ENCODE data around the gene POLR2I.
"Not testable (repeated sequence)": the region's sequence is repeated elsewhere in the genome, so short reads cannot be mapped to it uniquely, and the experiment has no call there.

POLR2I gene

DNA sequence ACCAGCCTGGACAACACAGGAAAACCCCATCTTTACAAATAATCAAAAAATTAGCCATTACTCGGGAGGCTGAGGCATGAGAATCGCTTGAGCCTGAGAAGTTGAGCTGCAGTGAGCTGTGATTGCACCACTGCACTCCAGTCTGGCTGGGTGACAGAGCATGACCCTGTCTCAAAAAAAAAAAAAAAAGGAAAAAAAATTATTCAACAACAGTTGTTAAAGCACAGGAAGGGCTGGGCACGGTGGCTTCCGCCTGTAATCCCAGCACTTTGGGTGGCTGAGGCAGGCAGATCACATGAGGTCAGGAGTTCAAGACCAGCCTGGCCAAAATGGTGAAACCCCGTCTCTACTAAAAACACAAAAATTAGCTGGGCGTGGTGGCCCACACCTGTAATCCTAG is 16.5 kb upstream of the POLR2I start:
- not testable (repeated sequence) for DNase-seq

DNA sequence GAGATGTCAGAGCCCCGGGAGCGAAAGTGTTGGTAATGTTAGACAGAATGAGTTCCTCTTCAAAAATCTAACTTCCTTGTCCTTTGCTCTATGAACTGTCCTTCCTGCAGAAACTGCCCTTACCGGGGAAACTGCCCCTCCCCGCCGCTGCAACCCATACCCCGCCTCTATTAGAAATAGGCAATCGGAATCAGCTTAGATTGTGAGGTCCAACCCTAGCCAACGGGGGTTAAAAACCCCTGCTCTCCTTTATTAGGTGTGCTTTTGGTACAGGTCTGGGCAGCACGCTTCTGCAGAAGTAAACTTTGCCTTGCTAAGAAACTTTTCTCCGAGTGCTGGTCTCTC is 13.7 kb upstream of the POLR2I start:
- DNase-seq: peak; percentile 20

DNA sequence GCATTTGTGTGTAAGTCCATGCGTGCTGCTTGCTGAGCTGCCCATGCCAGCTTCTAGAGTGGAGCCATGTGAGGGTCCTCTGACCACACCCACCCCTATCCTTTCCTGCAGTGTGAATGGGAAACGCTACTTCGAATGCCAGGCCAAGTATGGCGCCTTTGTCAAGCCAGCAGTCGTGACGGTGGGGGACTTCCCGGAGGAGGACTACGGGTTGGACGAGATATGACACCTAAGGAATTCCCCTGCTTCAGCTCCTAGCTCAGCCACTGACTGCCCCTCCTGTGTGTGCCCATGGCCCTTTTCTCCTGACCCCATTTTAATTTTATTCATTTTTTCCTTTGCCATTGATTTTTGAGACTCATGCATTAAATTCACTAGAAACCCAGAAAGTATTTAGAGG is 10.9 kb upstream of the POLR2I start:
- no peak for DNase-seq

DNA sequence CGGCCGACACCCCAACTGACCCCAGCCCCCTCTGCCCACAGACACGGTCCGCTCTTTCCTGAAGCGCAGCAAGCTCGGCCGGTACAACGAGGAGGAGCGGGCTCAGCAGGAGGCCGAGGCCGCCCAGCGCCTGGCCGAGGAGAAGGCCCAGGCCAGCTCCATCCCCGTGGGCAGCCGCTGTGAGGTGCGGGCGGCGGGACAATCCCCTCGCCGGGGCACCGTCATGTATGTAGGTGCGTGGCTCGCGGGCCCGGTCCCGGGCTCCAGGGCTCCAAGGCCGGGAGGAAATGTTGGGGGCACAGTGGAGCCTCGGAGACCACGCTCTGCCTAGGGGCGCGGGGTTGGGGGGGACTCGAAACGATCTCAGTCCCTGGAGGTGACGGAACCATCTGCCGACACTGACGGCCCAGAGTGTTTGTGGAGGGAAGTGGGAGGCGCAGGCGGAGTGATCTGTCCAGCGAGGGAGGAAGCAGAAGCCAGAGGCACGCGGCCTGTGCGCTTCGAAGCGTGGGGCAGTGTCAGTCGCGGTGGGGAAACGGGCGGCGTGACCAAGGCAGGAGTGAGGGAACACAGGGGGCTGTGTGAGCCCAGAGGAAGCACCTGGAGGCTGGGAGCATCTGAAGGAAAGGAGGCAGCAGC is 6.9 kb upstream of the POLR2I start:
- DNase-seq: no peak

DNA sequence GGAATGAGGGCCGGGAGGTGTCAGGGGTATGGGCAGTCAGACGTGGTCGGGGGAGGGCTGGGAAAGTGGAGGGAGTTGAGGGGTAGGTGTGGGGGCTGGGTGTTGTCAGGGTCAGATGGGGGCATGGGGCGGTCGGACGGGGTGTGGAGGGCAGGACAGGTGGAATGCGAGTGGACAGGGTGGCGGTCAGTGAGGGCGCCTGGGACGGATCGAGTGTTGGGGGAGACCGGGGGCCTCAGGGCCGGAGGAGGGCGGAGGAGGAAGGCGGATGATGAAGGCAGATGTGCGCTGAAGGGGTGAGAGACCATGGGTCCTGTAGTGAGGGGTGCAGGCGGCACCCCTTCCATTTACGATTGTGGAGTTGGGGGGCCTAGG is 6.3 kb upstream of the POLR2I start:
- no peak for DNase-seq

DNA sequence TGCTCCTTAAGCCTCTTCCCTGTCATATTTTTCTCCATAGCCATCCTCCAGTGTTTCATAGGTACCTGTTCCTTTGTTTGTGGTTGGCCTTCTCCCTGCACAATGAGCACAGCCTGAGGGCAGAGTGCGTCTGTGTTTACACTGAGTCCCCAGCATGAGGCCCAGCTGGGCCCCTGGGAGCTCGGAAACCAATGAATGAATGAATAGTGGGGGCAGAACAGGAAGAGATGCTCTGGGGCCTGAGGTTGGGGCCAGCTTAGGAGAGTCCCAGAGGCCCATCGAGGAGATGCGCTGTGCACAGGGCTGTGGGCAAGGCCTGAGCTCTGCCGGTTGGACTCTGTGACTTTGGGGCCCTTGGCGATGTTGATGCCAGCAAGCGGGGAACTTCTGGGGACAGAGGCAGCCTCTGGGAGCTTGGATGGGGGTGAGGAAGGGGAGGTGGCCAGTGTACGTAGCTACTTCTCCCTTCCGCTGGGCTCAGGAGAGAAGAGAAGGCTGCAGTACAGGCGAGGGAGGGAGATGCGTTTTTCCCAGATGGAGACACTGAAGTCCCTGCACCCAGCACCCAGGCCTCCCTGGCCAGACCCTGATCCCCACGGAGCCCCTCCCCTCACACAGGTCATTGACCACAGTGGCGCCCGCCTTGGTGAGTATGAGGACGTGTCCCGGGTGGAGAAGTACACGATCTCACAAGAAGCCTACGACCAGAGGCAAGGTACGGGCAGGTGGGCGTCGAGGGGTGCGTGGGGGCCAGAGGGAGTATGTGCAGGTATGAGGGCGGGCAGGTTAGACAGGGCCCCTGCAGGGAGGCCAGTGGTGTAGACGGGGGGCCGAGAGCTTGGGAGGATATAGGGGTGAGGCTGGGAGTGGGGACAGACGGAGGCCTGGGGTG is 5.7 kb upstream of the POLR2I start:
- no peak for DNase-seq

DNA sequence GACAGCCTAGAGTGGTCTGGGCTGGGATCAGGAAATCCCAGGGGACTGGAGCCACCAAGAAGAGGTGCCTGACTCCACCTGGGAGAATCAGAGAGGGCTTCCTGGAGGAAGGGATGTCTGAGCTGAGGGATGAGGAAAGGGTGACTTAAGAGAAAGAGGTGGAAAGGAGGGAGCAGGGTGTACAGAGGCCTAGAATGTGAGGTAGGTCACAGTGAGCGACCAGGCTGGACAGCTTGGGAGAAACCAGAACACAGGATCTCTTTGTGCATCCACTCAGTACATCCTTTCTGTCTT is 1.6 kb upstream of the POLR2I start:
- DNase-seq: no peak

DNA sequence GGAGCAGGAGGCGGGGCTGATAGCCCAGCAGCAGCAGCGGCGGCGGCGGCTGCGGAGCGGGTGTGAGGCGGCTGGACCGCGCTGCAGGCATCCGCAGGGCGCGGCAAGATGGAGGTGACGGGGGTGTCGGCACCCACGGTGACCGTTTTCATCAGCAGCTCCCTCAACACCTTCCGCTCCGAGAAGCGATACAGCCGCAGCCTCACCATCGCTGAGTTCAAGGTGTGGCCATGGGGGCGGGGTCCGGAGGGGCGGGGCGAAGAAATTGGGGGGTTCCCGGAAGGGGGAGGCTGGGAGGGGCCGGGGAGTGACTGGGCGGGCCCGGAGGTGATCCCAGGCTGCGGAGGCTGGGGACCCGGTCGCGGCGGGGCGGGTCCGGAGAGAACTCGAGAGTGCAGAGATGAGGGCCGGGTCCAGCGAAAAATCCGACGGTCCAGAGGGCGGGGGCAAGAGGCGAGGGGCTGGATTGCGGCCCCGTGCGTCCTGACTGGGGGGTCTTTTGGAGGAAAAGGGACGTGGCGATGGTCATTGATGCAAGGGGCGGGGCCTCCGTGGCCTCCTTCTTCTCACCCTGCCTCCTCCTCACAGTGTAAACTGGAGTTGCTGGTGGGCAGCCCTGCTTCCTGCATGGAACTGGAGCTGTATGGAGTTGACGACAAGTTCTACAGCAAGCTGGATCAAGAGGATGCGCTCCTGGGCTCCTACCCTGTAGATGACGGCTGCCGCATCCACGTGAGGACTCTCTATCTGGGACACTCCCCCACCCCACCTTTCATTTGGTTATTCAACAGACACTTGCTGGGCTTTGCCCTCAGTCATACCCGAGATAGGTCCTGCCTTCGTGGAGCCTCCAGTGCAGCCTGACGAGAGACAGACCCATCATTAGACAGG is 1.0 kb upstream of the POLR2I start, which contains the start of gene TBCB:
TBCB (plus strand) TSS at position 16 of the 891 bp plus-strand sequence; CDS start at position 109, 93 bp downstream.
- DNase-seq: peak; percentile 94

DNA sequence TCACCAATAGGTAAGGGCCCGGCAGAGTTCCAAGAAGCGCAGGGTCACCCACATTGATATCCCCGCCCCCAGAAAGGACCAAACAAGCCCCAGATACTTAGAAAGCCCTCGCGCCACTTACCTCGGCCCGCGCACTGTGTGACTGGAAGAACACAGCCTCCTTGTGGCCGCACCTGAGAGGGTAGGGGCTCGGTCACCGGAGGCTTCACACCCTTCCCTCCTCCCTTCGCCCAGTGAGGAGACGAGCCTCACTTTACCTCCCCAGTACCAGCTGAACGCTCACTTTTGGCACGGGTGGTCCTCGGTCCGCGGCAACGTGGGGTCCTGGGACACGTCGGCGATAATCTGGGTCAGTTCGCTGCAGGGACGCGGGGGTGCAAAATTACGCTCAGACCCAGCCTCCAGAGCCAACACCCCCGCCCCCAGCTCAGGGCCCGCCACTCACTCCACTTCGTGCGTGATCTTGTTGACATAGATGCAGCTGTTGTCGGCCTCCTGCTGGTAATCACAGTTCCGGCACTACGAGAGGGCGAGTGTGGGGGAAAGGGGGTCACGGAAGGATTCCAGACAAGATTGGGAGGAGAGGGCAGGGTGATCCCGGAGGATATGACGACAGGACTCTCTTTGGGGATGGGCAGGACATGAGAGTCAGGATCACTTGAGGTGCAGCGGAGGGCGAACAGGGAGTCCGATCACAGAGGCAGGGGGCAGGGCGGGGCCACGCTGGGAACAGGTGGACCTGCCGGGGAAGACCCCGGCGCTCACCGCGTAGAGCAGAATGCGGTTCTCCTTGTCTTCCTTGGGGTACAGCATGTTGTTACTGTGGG is 568 bp downstream of the POLR2I start:
- DNase-seq: peak; percentile 43

DNA sequence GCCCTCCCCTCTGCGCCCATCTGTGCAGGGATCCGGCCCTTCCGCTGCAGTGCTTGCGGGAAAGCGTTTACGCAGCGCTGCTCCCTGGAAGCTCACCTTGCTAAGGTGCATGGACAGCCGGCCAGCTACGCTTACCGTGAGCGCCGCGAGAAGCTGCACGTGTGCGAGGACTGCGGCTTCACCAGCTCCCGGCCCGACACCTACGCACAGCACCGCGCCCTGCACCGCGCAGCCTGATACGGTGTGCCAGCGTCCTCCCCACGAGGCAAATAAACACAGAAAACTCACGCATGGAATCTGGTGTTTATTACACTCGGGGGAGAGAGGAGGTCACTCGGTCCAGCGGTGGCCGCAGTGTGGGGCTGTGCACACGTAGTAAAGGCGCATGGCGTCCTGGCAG is 1.2 kb downstream of the POLR2I start:
- DNase-seq: no peak

DNA sequence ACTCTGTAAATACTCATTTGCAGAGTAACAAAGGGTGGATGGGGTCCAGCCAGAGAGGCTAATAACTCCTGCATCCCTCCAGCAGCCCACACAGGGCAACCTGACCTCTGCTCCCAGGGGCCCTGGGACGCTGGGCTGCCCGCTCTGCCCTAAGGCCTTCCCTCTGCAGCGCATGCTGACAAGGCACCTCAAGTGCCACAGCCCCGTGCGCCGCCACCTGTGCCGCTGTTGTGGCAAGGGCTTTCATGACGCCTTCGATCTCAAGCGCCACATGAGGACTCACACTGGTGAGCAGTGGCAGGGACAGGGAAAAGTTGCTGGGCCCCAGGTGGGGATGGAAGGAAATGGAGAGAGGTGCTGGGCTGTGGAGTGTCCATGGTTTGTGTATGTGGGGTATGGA is 2.0 kb downstream of the POLR2I start:
- no peak for DNase-seq

DNA sequence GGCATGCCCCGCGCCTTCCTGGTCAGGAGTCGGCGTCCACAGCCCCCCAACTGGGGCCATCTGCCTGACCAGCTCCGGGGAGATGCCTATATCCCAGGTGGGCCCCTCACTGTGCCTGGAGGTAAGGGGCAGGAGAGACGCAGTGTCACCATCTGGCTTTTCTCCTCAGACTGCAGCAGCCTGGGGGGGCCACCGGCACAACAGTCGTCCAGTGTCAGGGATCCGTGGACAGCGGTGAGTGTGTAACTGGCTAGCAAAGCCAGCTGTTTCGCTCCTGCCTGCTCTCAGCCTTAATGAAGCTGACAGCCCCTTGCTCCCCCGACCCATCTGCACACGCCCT is 3.5 kb downstream of the POLR2I start:
- no peak for DNase-seq

DNA sequence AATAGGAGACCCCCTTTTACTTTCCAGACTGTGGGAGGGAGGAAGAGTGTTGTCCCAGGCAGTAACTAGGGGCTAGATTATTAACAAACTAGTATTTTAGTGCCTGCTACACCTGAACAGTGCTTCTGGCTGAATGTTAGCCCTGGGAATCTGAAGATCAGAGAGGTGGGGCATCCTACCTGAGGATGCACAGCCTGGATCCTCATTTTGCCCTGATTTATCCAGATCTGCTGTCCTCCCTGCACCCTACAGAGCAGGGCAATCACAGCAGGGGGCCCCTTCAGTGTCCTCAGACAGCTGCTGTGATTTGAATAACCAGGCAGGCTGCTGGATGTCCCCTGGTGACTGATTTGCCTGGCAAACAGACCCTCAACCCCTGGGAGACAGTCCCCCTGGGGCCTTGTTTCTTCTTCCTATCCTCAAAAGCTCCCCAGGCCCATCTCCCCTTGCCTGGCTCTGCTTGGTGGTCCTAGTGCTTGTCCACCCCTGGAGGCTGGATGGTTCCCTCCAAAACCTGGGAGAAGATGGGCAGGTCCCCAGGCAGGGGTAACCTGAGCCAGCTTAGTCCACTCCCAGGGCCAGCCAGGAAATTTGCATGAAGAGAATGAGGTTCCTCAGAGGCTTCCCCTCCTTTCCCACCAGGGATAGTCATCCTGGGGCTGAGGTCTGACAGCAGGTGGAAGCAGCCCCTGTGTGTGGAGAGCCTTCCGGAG is 4.0 kb downstream of the POLR2I start, which contains the start of gene OVOL3:
OVOL3 (plus strand) TSS at position 657 of the 713 bp plus-strand sequence. CDS start 60 bp downstream, outside the sequence.
- no peak for DNase-seq

DNA sequence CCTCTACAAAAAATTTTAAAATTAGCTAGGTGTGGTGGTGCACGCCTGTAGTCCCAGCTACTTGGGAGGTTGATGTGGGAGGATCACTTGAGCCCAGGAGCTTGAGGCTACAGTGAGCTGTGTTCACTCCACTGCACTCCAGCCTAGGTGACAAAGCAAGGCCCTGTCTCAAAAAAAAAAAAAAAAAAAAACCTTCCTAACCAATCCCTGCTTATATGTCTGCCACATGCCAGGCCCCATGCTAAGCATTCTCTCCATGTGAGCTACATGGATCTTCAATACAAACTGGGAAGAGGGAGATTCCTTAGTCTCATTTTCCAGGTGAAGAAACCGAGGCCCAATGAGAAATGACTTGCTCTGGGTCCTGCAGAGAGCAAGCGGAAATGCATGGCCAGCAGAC is 6.0 kb downstream of the POLR2I start:
- DNase-seq: no peak

DNA sequence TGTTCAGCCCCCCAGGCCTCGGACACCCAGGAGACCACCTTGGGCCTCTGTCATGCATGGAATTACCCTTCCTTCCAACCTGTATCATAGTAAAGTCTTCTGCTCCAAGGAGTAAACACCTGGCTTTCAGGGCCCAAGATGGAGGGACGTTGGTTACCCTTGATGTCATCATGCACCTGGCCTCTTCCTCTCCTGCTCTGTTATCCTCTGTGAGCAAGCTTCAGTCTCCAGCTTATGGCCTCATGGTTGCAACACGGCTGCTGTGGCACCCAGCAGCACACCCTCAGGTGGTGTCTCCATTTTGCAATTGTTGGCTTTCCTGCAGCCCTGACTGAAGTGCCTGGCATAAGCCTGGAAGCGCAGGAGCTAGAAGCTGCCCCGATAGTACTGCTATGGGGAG is 7.7 kb downstream of the POLR2I start:
- DNase-seq: no peak

DNA sequence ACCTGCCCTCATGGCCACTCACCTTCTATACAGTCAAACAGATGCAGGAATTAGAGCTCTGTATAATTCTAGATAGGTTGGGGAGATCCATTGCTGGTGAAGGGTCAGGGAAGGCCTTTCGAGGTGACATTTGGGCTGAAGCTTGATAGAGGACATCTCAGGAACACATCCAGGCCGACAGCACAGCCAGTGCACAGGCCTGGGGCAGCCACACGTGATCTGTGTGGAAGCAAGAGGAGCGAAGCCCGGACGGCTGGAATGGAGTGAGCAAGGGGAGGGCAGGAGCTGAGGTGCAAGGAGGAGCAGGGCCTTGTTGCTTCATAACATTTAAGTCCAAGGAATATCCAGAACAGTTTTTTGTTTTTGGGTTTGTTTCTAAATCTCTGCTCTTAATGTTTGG is 8.2 kb downstream of the POLR2I start:
- no peak for DNase-seq

DNA sequence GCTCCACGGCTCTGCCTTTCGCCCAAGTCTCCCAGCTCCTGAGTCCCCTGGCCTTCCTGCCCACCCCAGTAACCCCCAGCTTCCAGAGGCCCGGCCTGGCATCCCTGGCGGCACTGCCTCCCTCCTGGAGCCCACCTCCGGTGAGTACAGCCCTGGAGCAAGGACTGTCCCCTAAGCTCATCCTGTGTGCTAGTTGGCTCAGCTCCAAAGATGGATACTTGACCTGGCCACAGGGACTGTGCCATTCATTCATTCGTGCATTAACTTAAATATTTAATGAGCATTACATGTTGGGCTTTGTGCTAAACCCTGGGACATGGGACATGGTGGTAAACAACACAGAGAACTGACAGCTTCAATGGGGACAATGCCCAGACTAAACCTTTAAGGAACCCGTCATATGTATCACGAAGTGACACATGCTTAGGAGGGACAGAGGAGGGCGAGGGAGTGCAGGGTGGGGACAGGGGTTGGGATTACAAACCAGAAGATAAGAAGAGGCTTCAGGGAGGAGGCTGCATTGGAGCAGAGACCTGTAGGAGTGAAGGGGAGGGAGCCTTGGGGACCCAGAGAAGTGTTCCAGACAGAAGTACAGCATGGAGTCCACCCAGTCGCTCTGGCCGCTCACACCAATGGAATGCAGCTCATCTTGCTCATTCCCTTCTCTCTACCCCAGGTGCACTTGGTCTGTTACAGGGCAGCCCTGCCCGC is 10.7 kb downstream of the POLR2I start:
- no peak for DNase-seq

DNA sequence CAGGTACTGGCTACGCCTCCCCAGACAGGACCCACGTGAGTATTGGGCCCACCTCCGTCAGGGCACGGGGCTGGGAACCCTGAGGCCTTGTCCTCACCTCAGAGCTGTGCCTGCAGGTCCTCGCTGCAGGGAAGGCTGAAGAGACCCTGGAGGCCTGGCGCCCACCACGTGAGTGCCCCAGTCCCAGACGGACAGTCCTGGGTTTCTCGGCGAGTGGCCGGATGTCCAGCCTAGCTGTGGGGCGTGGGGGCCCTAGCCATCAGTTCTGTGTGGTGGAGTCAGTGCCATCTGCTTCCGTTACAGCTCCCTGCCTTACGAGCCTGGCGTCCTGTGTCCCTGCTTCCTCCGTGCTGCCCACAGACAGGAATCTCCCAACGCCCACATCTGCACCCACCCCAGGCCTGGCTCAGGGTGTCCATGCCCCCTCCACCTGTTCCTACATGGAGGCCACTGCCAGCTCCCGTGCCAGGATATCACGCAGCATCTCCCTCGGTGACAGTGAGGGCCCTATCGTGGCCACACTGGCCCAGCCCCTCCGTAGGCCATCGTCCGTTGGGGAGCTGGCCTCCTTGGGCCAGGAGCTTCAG is 11.5 kb downstream of the POLR2I start:
- DNase-seq: no peak

DNA sequence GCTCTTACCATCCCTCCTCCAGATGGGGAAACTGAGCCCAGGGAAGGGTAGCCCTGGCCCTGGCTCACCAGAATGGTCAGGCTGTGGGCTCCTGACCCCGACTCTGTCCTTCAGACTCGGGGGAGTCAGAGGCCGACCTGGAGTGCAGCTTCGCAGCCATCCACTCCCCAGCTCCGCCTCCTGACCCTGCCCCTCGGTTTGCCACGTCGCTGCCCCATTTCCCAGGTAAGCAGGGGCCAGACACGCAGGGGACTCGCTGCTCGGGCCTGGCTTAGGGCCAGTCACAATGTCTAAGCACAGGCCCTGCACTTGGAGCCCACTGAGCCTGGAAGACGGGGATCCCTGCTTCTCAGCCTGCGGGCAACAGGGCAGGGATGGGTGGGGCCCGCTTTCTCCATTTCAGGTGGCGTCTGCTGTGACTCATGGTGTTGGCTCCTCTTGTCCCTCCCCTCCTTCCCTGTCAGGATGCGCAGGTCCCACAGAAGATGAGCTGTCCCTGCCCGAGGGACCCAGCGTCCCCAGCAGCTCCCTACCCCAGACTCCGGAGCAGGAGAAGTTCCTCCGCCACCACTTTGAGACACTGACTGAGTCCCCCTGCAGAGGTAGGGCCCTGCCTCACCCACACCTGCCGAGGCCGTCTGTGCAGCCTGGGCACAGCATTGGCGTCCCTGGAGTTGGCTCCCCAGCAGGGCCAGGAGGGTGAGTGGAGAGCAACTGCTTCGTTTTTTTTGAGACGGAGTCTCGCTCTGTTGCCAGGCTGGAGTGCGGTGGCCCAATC is 12.9 kb downstream of the POLR2I start:
- no peak for DNase-seq

DNA sequence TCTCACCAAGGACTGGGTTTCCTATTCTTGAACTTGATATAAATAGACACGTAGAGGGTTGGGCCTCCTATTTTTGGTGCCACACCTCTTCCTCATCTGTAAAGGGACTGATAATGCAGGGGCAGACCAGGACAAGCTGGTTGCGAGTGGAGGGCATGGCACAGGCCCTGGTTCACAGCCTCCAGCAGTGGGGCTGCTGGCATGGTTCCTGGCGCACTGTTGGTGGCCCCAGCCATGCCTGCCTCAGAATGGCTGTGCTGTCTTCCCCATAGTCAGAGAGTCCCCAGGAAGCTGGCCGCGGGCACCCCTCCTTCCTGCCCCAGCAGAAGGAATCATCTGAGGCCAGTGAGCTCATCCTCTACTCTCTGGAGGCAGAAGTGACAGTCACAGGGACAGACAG is 14.2 kb downstream of the POLR2I start:
- DNase-seq: no peak
